ENCODE results near the gene PTPRD.

- TF ChIP-seq, protein P1, sequence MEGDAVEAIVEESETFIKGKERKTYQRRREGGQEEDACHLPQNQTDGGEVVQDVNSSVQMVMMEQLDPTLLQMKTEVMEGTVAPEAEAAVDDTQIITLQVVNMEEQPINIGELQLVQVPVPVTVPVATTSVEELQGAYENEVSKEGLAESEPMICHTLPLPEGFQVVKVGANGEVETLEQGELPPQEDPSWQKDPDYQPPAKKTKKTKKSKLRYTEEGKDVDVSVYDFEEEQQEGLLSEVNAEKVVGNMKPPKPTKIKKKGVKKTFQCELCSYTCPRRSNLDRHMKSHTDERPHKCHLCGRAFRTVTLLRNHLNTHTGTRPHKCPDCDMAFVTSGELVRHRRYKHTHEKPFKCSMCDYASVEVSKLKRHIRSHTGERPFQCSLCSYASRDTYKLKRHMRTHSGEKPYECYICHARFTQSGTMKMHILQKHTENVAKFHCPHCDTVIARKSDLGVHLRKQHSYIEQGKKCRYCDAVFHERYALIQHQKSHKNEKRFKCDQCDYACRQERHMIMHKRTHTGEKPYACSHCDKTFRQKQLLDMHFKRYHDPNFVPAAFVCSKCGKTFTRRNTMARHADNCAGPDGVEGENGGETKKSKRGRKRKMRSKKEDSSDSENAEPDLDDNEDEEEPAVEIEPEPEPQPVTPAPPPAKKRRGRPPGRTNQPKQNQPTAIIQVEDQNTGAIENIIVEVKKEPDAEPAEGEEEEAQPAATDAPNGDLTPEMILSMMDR (IDR thresholded peaks at IDR 0.05): no peak
- no peak for TF ChIP-seq POLR2A (IDR thresholded peaks at IDR 0.05)
Observed at GRCh38 chr9:9913276-9913832, 699.4 kb downstream of the PTPRD start.

Data from thyroid gland (tissue), 4 donors.